ENCODE measurements around the gene ABHD8. TPM values are rescaled to one million over a fixed set of nuclear protein-coding genes. Genes with fewer than 3 reads are reported as not detected.

The ABHD8 gene
- total and polyA plus RNA-seq, 2 of the 13 experiments (the other 11 are each of a cell fraction or from before 2014, with no cell fraction given), result 6.3 to 7.2 TPM

DNA sequence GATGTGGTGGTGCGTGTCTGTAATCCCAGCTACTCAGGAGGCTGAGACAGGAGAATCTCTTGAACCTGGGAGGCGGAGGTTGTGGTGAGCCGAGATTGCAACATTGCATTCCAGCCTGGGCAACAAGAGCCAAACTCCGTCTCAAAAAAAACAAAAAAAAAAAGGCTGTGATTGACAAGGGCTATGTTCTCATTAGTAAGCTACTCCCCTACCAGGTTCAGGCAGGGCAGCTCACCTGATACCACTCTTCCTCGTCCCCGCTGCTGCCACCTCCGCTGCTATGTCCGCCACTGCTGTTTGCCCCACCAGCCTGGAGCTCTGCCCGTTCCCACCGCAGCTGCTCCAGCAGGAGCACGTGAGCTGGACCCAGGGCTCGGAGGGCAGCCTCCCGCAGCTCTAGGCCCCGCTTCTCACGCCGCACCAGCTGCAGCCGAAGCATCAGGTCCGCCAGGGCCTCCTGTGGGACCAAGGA, 48.0 kb downstream of the ABHD8 start (continued):
- no peak for TF ChIP-seq ZNF724P (CRISPR knock-in tag; IDR thresholded peaks at IDR 0.05; ENCODE audit: borderline replicate concordance)
- TF ChIP-seq CTCF (CRISPR knock-in tag; IDR thresholded peaks at IDR 0.05), result no peak; the same call in 1 of the 2 replicates
- TF ChIP-seq ZNF761 (CRISPR knock-in tag; conservative IDR thresholded peaks at IDR 0.05), result no peak
- TF ChIP-seq, protein P1, sequence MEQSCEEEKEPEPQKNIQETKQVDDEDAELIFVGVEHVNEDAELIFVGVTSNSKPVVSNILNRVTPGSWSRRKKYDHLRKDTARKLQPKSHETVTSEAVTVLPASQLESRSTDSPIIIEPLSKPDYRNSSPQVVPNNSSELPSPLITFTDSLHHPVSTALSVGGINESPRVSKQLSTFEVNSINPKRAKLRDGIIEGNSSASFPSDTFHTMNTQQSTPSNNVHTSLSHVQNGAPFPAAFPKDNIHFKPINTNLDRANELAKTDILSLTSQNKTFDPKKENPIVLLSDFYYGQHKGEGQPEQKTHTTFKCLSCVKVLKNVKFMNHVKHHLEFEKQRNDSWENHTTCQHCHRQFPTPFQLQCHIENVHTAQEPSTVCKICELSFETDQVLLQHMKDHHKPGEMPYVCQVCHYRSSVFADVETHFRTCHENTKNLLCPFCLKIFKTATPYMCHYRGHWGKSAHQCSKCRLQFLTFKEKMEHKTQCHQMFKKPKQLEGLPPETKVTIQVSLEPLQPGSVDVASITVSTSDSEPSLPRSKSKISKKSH (CRISPR knock-in tag; IDR thresholded peaks at IDR 0.05; ENCODE audit: borderline replicate concordance), result peak; percentile 30; the same call in 1 of the 2 replicates
- TF ChIP-seq BRF2 (CRISPR knock-in tag; IDR thresholded peaks at IDR 0.05), result no peak
- no peak for TF ChIP-seq ZNF691 (CRISPR knock-in tag; IDR thresholded peaks at IDR 0.05; ENCODE audit: borderline replicate concordance, low read depth)
- no peak for TF ChIP-seq ZNF335 (CRISPR knock-in tag; IDR thresholded peaks at IDR 0.05)
- TF ChIP-seq YEATS2 (CRISPR knock-in tag; IDR thresholded peaks at IDR 0.05; ENCODE audit: borderline replicate concordance), result 0 out of 2 replicates have a peak, but pooled peaks have one; percentile 32
- no peak for TF ChIP-seq IRX3 (CRISPR knock-in tag; IDR thresholded peaks at IDR 0.05; ENCODE audit: borderline replicate concordance, low read depth)
- TF ChIP-seq ZNF382 (CRISPR knock-in tag; IDR thresholded peaks at IDR 0.05; ENCODE audit: borderline replicate concordance), result no peak
- TF ChIP-seq ZNF264 (CRISPR knock-in tag; IDR thresholded peaks at IDR 0.05), result no peak
- TF ChIP-seq SIN3B (IDR thresholded peaks at IDR 0.05; ENCODE audit: low read length), result no peak
- TF ChIP-seq ZBTB26 (CRISPR knock-in tag; IDR thresholded peaks at IDR 0.05; ENCODE audit: borderline replicate concordance), result 0 out of 2 replicates have a peak, but pooled peaks have one; percentile 41
- TF ChIP-seq ZNF331 (CRISPR knock-in tag; IDR thresholded peaks at IDR 0.05), result peak; percentile 77
- TF ChIP-seq ZNF816 (CRISPR knock-in tag; IDR thresholded peaks at IDR 0.05; ENCODE audit: borderline replicate concordance), result no peak
- no peak for TF ChIP-seq SKI (IDR thresholded peaks at IDR 0.05; ENCODE audit: partially characterized antibody)
- TF ChIP-seq KDM5A (IDR thresholded peaks at IDR 0.05; ENCODE audit: borderline replicate concordance, low read length), result no peak
- no peak for TF ChIP-seq SP2 (CRISPR knock-in tag; IDR thresholded peaks at IDR 0.05)
- no peak for TF ChIP-seq TBP (CRISPR knock-in tag; IDR thresholded peaks at IDR 0.05)
- no peak for TF ChIP-seq ZNF777 (CRISPR knock-in tag; IDR thresholded peaks at IDR 0.05)
- TF ChIP-seq ZMYM3 (CRISPR knock-in tag; IDR thresholded peaks at IDR 0.05), result peak; percentile 95
- no peak for TF ChIP-seq ZNF251 (CRISPR knock-in tag; IDR thresholded peaks at IDR 0.05)
- no peak for TF ChIP-seq NFE2L1 (CRISPR knock-in tag; IDR thresholded peaks at IDR 0.05; ENCODE audit: borderline replicate concordance)
- TF ChIP-seq DNMT3B (CRISPR knock-in tag; conservative IDR thresholded peaks at IDR 0.05), result no peak
- no peak for TF ChIP-seq DMAP1 (CRISPR knock-in tag; IDR thresholded peaks at IDR 0.05)
- TF ChIP-seq ZNF841 (CRISPR knock-in tag; IDR thresholded peaks at IDR 0.05; ENCODE audit: borderline replicate concordance), result no peak
